HG02571 (cell line): ENCODE data around the gene CCDC83.
"Not testable (repeated sequence)": the region's sequence is repeated elsewhere in the genome, so short reads cannot be mapped to it uniquely, and the experiment has no call there.

Experiments
- ATAC-seq: cut with Tn5 transposase; IDR thresholded peaks from one replicate; pipeline ENCODE4 v1.9.1; 2021; ENCODE audit warnings: mild to moderate bottlenecking, moderate library complexity; ENCODE audit not compliant: unreplicated experiment

Gene CCDC83

DNA sequence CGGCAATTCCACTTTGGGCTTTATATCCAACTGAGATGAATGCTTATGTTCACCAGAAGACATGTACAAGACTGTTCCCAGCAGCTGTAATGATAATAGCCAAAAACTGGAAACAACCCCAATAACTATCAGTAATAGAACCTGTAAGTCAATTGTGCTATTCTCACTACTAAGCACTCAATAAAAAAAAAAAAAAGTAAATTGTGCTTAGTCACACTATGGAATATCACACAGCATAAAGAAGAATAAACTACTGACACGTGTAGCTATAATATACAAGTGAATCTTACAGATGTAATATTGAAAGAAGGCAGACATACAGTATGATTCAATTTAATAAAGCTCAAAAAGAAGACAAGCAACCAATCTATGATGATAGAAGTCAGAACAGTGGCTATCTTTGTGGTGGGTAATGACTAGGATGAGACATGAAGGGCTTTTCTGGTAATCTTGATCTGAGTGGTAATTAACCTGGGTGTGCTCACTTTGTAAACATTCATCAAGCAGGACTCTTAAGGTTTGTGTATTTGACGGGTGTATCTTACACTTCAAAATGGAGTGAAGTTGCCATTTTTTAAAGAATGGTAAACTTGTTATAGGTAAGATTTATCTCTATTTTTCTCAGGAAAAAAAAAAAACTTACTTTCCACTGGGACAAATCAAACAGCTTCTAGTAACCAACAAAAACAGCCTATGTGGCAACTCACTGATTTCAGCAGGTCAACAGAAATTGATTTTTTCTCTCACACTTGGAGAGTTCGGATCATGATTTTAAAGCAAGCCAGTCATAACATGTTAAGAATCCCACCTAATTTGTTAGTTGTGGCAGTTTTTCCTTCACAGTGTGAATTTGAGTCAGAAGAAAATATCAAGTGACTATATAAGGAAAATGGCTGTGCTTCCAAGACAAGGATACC lies 84.2 kb downstream of the CCDC83 start:
- ATAC-seq: no peak

- no peak for ATAC-seq
Observed at GRCh38 chr11:85941380-85941973, 86.3 kb downstream of the CCDC83 start.

GRCh38 chr11:85945296-85945695 lies 90.1 kb downstream of the CCDC83 start:
- ATAC-seq: no peak

- no peak for ATAC-seq
Observed at GRCh38 chr11:85945788-85946187, 90.6 kb downstream of the CCDC83 start.

GRCh38 chr11:85946221-85946620 lies 91.0 kb downstream of the CCDC83 start:
- no peak for ATAC-seq

DNA sequence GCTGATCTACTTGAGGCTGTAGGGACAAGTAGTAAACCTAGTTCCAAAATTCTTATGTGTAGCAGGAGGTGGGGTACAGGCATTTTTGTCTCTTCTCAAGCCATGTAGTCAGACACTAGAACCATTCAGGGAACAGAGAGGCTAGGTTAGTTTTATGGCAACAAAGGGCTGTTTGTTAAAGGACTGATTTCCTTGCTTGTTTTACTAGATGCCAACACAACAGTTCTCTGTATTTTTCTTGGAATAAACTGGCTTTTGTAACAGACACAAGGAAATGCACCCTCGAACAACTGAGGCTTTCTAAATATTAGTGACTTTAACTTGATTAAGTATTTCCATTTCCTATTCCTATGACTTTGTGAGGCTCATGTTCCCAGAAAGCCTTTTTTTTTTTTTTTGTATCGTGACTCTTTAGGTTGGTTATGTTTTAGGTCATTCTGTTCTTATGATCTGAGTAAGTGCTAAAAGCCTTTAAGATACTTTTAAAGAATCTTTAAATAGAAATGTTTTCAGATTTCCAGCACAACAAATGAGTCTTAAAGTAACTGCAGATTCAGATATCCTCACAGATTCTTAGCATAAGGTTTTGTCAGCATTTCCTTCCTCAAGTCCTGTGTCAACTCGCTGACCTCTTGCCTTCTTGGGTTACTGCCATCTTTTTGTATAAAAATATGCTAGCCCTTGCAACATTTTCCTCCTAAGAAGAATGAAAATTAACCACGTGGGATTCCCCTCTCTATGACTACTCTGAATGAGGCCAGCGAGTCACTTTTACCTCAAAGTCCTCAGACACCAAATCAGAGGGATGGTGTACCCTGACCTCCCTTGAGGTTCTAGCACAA lies 92.5 kb downstream of the CCDC83 start:
- ATAC-seq: no peak

GRCh38 chr11:85948884-85949283 lies 93.7 kb downstream of the CCDC83 start:
- no peak for ATAC-seq

GRCh38 chr11:85949798-85950197 lies 94.6 kb downstream of the CCDC83 start:
- no peak for ATAC-seq

DNA sequence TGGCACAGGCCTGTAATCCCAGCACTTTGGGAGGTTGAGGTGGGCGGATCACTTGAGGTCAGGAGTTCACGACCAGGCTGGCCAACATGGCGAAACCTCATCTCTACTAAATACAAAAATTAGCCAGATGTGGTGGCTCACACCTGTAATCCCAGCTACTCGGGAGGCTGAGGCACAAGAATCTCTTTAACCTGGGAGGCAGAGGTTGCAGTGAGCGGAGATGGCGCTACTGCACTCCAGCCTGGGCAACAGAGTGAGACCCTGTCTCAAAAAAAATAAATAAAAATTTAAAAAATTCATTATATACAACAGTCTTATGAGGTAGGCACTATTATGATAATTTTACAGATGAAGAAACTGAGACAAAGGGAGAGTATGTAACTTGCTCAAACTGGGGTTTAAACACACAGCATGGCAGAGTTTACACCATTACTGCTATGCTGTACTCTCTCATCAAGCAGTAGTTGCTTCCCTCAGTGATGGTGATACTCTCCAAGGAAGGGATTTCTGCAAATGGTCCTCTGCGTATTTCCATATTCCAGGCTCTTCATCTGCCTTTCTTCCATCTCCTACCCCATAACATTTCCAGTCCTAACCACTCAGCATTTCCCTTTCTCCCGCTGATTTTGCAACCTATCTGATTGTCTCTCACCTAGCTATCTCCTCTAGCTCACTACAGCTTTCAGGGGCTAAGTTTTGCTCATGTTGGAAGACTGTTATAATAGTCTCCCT lies 95.3 kb downstream of the CCDC83 start:
- no peak for ATAC-seq

- ATAC-seq: no peak
Observed at GRCh38 chr11:85951049-85951405, 95.8 kb downstream of the CCDC83 start.

- no peak for ATAC-seq
Observed at GRCh38 chr11:85951428-85952107, 96.4 kb downstream of the CCDC83 start.

DNA sequence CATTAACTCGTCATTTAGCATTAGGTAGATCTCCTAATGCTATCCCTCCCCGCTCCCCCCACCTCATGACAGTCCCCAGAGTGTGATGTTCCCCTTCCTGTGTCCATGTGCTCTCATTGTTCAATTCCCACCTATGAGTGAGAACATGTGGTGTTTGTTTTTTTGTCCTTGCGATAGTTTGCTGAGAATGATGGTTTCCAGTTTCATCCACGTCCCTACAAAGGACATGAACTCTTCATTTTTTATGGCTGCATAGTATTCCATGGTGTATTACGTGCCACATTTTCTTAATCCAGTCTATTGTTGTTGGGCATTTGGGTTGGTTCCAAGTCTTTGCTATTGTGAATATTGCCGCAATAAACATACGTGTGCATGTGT lies 96.9 kb downstream of the CCDC83 start:
- ATAC-seq: not testable (repeated sequence)

GRCh38 chr11:85953491-85954143 lies 98.4 kb downstream of the CCDC83 start:
- ATAC-seq: no peak

- ATAC-seq: no peak
Observed at GRCh38 chr11:85955531-85955930, 100.3 kb downstream of the CCDC83 start.

DNA sequence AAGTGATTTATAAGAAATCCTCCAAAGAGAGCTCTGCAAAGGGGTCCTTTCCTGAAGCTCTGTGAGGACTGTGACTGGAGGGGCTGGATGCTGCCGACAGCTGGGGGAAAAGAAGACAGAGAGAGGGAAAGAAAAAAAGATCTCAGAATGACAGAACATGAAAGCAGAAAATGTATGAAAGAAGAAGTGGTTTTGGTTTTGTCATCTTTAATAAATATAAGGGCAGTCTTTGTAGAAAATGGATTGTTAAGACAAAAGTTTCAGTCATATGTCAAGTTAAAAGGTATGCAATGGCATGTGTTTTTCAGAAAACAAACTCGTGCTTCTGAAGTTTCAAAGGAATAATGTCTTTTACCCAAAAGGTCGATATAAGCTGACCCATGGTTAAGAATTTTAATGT lies 105.5 kb downstream of the CCDC83 start:
- no peak for ATAC-seq

DNA sequence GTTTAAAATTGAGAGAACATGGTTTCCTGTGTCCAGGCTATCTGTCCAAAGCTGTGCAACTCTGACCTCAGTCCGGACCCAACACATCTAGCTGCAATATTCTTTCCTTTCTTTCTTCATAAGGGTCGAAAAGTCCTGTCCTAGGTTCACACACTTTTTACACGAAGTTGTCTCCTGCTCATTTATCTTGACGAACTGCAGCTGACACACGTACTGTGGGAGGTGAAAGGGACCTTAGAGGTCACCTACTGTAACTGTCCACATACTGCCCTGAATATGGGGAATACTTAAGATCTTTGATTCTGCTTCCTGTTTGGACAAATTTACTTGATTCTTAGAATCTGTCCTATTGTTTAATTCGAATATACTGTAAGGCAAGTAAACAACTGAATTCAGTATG lies 105.9 kb downstream of the CCDC83 start:
- no peak for ATAC-seq

DNA sequence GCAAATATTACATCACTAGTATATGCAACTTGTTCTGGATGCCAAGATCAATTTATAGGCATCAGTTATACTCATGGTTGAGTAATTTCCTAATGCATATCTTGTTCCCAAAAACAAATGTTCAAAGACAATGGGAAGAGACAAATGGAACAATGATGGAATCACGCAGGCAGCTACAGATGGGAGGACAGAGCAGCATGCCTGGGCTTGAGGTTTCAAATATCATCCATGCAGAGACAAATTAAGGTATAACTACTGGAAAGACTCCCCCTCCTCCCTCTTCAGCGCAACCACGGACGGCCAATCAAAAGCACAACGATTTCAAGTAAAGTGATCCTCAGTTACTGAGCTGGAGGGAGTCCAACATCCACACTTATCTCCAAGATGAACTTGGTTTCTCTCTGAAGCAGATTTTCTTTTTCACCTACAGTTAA lies 106.8 kb downstream of the CCDC83 start:
- ATAC-seq: no peak

- ATAC-seq: no peak
Observed at GRCh38 chr11:85965202-85965601, 110.0 kb downstream of the CCDC83 start.

GRCh38 chr11:85967457-85967856 lies 112.3 kb downstream of the CCDC83 start:
- ATAC-seq: no peak
